ENCODE results near the gene DOCK11. TPM values are rescaled to one million over a fixed set of nuclear protein-coding genes. Genes with fewer than 3 reads are reported as not detected.
"Not testable (repeated sequence)": the region's sequence is repeated elsewhere in the genome, so short reads cannot be mapped to it uniquely, and the experiment has no call there.

The DOCK11 gene
- total RNA-seq, 4 donors from 2014 or later: 36.0 to 50.0 (median 41.1) TPM

DNA sequence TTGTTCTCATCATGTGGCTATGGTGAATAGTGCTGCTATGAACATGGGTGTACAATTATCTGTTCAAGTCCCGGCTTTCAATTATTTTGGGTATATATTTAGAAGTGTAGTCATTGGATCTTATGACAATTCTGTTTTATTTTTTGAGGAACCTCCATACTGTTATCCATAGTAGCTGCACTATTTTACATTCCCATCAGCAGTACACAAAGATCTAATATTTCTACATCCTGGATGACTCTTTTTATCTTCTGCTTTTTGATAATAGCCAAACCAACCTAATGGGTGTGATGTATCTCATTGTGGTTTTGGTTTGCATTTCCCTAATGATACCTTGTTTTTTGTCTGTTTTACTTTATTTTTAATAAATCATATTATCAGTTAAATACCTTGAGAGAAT is 218.9 kb downstream of the DOCK11 start:
- no peak for TF ChIP-seq CTCF (IDR thresholded peaks at IDR 0.05)
- intact Hi-C loops (cut with DNase I): no loop called here
- WGBS, 2 donors: 82 to 90% methylated on average over 1 of the region's 1 CpG
- DNase-seq: no peak
- H3K27me3 ChIP-seq: no peaks in the 10 kb centered on the region
- no peaks in the 10 kb centered on the region for H3K36me3 ChIP-seq
- no peaks in the 10 kb centered on the region for H3K9me3 ChIP-seq
- H3K27ac ChIP-seq: no peak overlapping the region
- H3K4me1 ChIP-seq: no peaks in the 10 kb centered on the region
- H3K4me3 ChIP-seq (replicated peaks in 1 of 3): no peak overlapping the region

- H3K4me1 ChIP-seq; H3K9me3 ChIP-seq; DNase-seq; intact Hi-C loops (cut with DNase I); H3K27ac ChIP-seq; H3K4me3 ChIP-seq (replicated peaks in 1 of 3); H3K27me3 ChIP-seq; H3K36me3 ChIP-seq: not testable (repeated sequence)
- 94 to 100% methylated on average over 2 to 14 of the region's 14 CpGs for WGBS, 2 donors
Measured at GRCh38 chrX:118715917-118716316, 220.3 kb downstream of the DOCK11 start.

GRCh38 chrX:118716833-118717232 is 221.2 kb downstream of the DOCK11 start:
- DNase-seq; H3K4me3 ChIP-seq (replicated peaks in 1 of 3); H3K9me3 ChIP-seq; H3K27ac ChIP-seq; H3K27me3 ChIP-seq; H3K4me1 ChIP-seq; intact Hi-C loops (cut with DNase I); H3K36me3 ChIP-seq: not testable (repeated sequence)
- WGBS, 2 donors: 96 to 100% methylated on average over 3 to 4 of the region's 28 CpGs

GRCh38 chrX:118717678-118718391 is 222.2 kb downstream of the DOCK11 start:
- no peaks in the 10 kb centered on the region for H3K9me3 ChIP-seq
- no peaks in the 10 kb centered on the region for H3K27me3 ChIP-seq
- H3K4me3 ChIP-seq (replicated peaks in 1 of 3): no peak overlapping the region
- H3K4me1 ChIP-seq: no peaks in the 10 kb centered on the region
- no peak for DNase-seq
- WGBS, 2 donors: 75 to 83% methylated on average over 13 of the region's 13 CpGs
- TF ChIP-seq POLR2A (IDR thresholded peaks at IDR 0.05) (no peak), CTCF (IDR thresholded peaks at IDR 0.05) (no peak)
- intact Hi-C loops (cut with DNase I): no loop called here
- H3K36me3 ChIP-seq: no peaks in the 10 kb centered on the region
- H3K27ac ChIP-seq: no peak overlapping the region

DNA sequence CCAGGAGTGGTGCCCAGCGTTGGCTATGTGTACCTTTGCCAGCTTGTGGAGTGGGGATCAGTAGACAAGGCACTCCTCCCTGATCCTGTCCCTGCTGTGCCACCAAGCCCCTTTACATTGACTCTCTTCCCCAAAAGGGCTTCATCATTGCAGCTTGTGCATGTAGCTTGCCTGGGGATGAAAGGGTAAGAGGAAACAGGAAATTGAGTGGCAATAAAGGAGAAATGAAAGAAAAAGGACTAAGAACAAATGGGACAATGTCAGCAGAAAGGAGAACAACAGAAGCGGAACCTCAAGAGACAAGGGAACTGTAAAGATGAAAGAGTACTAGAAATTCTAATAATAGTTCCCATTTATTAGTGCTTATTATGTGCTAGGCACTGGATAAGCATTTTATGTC is 223.1 kb downstream of the DOCK11 start:
- no peaks in the 10 kb centered on the region for H3K36me3 ChIP-seq
- H3K9me3 ChIP-seq: no peaks in the 10 kb centered on the region
- 90 to 96% methylated on average over 2 of the region's 2 CpGs for WGBS, 2 donors
- intact Hi-C loops (cut with DNase I): no loop called here
- no peaks in the 10 kb centered on the region for H3K4me1 ChIP-seq
- DNase-seq: no peak
- H3K4me3 ChIP-seq (replicated peaks in 1 of 3): no peak overlapping the region
- H3K27me3 ChIP-seq: no peaks in the 10 kb centered on the region
- TF ChIP-seq CTCF (IDR thresholded peaks at IDR 0.05) (no peak), POLR2A (IDR thresholded peaks at IDR 0.05) (no peak)
- no peak overlapping the region for H3K27ac ChIP-seq

DNA sequence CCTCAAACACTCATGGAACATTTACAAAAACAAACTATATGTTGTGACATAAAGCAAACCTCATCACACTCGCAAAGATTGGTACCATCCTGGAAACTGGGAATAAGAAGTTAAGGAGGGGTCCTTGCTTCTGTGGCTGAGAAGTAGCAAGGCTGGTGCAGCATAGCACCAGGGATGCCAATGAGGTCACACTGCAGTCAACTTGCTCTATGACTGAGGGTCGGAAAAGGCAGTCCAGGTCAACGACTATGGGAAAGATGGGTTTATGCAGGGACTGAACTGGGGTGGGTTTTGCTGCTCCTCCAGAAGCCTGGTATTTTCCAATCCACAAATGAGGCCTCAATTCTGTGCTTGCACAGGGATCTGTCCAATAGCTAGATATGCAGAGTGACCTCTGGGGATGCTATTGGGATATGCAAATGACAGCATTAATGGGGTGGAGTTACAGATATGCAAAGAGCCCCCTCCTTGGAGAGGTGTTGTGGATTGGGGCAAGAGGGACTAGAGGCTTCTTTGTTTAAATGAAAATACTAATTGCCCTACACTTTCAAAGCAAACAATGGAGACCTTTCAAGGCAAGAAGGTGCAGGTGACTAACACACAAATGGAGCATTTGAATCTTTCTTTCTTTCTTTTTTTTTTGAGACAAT is 224.6 kb downstream of the DOCK11 start:
- no peak for DNase-seq
- 79 to 91% methylated on average over 3 of the region's 3 CpGs for WGBS, 2 donors
- H3K27me3 ChIP-seq: no peaks in the 10 kb centered on the region
- no peak overlapping the region for H3K4me3 ChIP-seq (replicated peaks in 1 of 3)
- no peaks in the 10 kb centered on the region for H3K9me3 ChIP-seq
- H3K27ac ChIP-seq: no peak overlapping the region
- H3K36me3 ChIP-seq: no peaks in the 10 kb centered on the region
- intact Hi-C loops (cut with DNase I): no loop called here
- TF ChIP-seq POLR2A (IDR thresholded peaks at IDR 0.05): no peak
- H3K4me1 ChIP-seq: peaks cover 0 to 6% of the 10 kb centered on the region in 2 donors
